ENCODE data around the gene TRAF5. TPM values are rescaled to one million over a fixed set of nuclear protein-coding genes. Genes with fewer than 3 reads are reported as not detected.

Gene TRAF5
- total RNA-seq, 4 donors from 2014 or later: 20.5 to 44.2 (median 27.9) TPM

DNA sequence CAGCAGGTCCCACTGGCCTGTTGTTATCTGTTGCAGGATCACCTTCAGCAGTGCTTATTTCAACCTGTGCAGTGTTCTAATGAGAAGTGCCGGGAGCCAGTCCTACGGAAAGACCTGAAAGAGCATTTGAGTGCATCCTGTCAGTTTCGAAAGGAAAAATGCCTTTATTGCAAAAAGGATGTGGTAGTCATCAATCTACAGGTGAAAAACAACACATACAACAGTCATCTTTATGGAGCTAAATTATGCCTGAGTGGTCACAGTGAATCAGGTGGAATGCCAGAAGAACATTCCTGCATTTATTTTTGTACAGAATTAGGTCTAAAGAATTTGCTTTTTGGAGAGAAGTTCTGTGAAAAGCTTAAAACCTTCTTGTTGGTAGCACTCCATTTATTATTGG is 33.2 kb downstream of the TRAF5 start:
- Histone ChIP-seq H3K9me3 (no peaks in the 10 kb centered on the region), H3K4me1 (peaks cover 0 to 3% (median 0%) of the 10 kb centered on the region in 3 donors), H3K27ac (no peak overlapping the region), H3K4me3 (no peak overlapping the region), H3K27me3 (no peaks in the 10 kb centered on the region), H3K36me3 (peaks cover 0 to 87% of the 10 kb centered on the region in 2 donors)
- no peak for ATAC-seq
- TF ChIP-seq POLR2AphosphoS5 (IDR thresholded peaks at IDR 0.05) (no peak), POLR2A (IDR thresholded peaks at IDR 0.05) (no peak), EP300 (IDR thresholded peaks at IDR 0.05) (no peak)
- TF ChIP-seq, protein P1, sequence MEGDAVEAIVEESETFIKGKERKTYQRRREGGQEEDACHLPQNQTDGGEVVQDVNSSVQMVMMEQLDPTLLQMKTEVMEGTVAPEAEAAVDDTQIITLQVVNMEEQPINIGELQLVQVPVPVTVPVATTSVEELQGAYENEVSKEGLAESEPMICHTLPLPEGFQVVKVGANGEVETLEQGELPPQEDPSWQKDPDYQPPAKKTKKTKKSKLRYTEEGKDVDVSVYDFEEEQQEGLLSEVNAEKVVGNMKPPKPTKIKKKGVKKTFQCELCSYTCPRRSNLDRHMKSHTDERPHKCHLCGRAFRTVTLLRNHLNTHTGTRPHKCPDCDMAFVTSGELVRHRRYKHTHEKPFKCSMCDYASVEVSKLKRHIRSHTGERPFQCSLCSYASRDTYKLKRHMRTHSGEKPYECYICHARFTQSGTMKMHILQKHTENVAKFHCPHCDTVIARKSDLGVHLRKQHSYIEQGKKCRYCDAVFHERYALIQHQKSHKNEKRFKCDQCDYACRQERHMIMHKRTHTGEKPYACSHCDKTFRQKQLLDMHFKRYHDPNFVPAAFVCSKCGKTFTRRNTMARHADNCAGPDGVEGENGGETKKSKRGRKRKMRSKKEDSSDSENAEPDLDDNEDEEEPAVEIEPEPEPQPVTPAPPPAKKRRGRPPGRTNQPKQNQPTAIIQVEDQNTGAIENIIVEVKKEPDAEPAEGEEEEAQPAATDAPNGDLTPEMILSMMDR (IDR thresholded peaks at IDR 0.05): no peak
- 83 to 87% methylated on average over 3 of the region's 3 CpGs for WGBS, 2 donors (ENCODE audit: low coverage in 1 of 2)

DNA sequence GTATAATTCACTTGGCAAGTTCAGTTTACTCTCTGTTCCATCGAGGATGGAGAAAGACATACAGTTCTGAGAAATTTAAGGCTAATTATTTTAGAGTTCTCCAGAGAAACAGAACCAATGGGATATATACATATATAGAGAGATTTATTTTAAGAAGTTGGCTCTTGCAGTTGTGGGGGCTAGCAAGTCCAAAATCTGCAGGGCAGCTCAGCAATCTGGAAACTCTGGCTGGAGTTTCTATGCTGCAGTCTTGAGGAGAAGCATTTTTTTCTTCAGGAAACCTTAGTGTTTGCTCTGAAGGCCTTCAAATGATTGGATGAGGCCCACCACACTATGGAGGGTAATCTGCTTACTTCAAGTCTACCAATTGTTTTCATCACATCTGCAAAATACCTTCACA is 34.6 kb downstream of the TRAF5 start:
- Histone ChIP-seq H3K4me1 (no peaks in the 10 kb centered on the region), H3K9me3 (no peaks in the 10 kb centered on the region), H3K4me3 (no peak overlapping the region), H3K36me3 (peaks cover 7 to 88% of the 10 kb centered on the region in 2 donors), H3K27me3 (no peaks in the 10 kb centered on the region), H3K27ac (no peak overlapping the region)
- 67 to 83% methylated on average over 1 of the region's 1 CpG for WGBS, 2 donors (ENCODE audit: low coverage in 1 of 2)
- ATAC-seq: no peak
- TF ChIP-seq, protein P1 (IDR thresholded peaks at IDR 0.05): no peak
- TF ChIP-seq POLR2A (IDR thresholded peaks at IDR 0.05) (no peak), EP300 (IDR thresholded peaks at IDR 0.05) (no peak), POLR2AphosphoS5 (IDR thresholded peaks at IDR 0.05) (no peak)

DNA sequence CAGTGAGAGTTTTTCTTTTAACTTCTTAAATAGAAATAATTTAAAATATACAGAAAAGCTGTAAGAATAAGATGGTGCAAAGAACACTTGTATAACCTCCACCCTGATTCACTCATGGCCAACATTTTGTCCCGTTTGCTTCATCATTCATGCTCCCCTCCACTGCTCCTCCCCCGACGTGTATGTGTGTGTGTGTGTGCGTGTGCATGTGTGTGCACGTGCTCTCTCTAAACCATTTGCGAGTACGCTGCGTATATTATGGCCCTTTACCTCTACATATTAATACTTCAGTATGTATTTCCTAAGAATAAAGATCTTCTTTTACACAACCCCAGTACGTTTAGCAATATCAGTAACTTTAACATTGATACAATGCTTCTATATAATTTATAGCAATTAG is 43.0 kb downstream of the TRAF5 start:
- Histone ChIP-seq H3K27ac (no peak overlapping the region), H3K9me3 (no peaks in the 10 kb centered on the region), H3K4me3 (no peak overlapping the region), H3K36me3 (peaks cover 10 to 92% of the 10 kb centered on the region in 2 donors), H3K4me1 (no peaks in the 10 kb centered on the region), H3K27me3 (no peaks in the 10 kb centered on the region)
- WGBS, 2 donors (ENCODE audit: low coverage in 1 of 2): 75 to 82% methylated on average over 8 to 9 of the region's 9 CpGs
- ATAC-seq: no peak
- TF ChIP-seq POLR2AphosphoS5 (IDR thresholded peaks at IDR 0.05) (no peak), POLR2A (IDR thresholded peaks at IDR 0.05) (no peak), EP300 (IDR thresholded peaks at IDR 0.05) (no peak)
- TF ChIP-seq, protein P1 (IDR thresholded peaks at IDR 0.05): no peak

DNA sequence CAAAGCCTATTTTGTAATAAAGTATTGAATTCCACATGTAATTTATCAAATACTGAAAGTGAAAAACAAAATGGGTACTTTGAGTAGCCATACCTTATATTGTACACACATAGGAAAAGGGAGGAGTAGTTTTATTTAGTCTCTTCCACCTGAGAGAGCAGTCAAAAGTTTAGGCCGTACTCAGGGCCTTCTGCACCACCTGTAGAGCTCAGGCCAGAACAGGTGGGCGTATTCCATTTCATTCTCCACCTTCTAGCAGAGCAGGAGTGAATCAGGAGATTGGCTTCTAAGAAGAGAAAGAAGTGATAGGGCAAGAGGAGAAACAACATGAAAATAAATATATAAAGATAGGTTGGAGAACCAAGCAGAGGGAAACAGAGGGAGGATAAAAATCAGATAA is 44.0 kb downstream of the TRAF5 start:
- Histone ChIP-seq H3K4me3 (no peak overlapping the region), H3K27ac (no peak overlapping the region), H3K36me3 (peaks cover 8 to 92% of the 10 kb centered on the region in 2 donors), H3K4me1 (no peaks in the 10 kb centered on the region), H3K27me3 (no peaks in the 10 kb centered on the region), H3K9me3 (no peaks in the 10 kb centered on the region)
- TF ChIP-seq POLR2AphosphoS5 (IDR thresholded peaks at IDR 0.05) (no peak), EP300 (IDR thresholded peaks at IDR 0.05) (no peak), POLR2A (IDR thresholded peaks at IDR 0.05) (no peak)
- TF ChIP-seq, protein P1 (IDR thresholded peaks at IDR 0.05): no peak
- ATAC-seq: no peak
- WGBS, 2 donors (ENCODE audit: low coverage in 1 of 2): 78 to 100% methylated on average over 1 to 2 of the region's 2 CpGs

DNA sequence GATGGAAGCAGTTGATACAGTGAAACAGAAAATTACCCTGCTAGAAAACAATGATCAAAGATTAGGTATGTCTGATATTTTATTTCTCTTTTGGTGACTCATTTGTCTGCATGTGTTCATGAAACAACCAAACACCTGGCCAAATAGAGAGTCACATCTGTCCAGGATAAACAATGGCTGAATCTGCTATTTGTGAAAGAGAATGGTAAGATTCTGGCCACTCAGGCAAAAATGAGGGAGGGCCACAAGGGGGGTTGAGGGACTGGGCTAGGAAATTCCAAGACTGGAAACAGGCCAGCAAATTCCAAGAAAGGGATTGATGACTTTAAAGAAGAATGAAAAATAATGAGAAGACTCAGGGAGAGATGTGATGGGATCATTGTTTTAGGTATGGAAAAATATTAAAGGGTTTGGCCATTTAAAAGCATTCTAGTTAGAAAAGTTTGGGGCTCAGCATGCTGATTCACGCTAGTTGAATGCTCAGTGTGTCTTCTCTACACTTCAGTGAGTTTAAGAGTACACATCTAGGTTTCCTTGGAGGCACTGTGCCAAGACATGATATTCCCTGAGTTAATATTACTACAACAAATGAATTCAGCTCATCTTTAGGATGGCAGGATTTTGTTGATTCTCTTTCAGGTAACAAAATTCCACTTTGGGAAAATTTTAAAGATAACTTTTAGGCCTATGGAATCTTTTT is 44.9 kb downstream of the TRAF5 start:
- H3K4me1 ChIP-seq: no peaks in the 10 kb centered on the region
- no peak for ATAC-seq
- TF ChIP-seq POLR2A (IDR thresholded peaks at IDR 0.05) (no peak), EP300 (IDR thresholded peaks at IDR 0.05) (no peak), POLR2AphosphoS5 (IDR thresholded peaks at IDR 0.05) (no peak)
- TF ChIP-seq, protein P1 (IDR thresholded peaks at IDR 0.05): no peak
- no peaks in the 10 kb centered on the region for H3K27me3 ChIP-seq
- H3K27ac ChIP-seq: no peak overlapping the region
- H3K36me3 ChIP-seq: peaks cover 0 to 92% of the 10 kb centered on the region in 2 donors
- H3K4me3 ChIP-seq: no peak overlapping the region
- no peaks in the 10 kb centered on the region for H3K9me3 ChIP-seq
- 75 to 89% methylated on average over 1 of the region's 1 CpG for WGBS, 2 donors (ENCODE audit: low coverage in 1 of 2)
